Ureter (tissue), 1 donor: Measurements from ENCODE around the gene PUS10. TPM values are rescaled to one million over a fixed set of nuclear protein-coding genes. Genes with fewer than 3 reads are reported as not detected.

ENCODE experiments used
- DNase-seq: peaks from one replicate; pipeline ENCODE4 v3.0.0-alpha.2; 2020; ENCODE audit warnings: low spot score
- total RNA-seq: library from RNA; stranded (reverse); gene quantifications from one replicate; pipeline ENCODE4 v1.2.4, GENCODE V29; 2023
- donor health status: DM: yes; HTN: yes; CAD: no.

The PUS10 gene
- total RNA-seq, 1 donor from 2014 or later, result 7.5 TPM

- DNase-seq, result no peak
Observed at GRCh38 chr2:60972889-60973656, 45.0 kb downstream of the PUS10 start.

GRCh38 chr2:60966507-60967405 lies 51.3 kb downstream of the PUS10 start:
- no peak for DNase-seq

GRCh38 chr2:60965499-60965785 lies 52.6 kb downstream of the PUS10 start:
- no peak for DNase-seq

- DNase-seq, result no peak
Observed at GRCh38 chr2:60964651-60965498, 53.2 kb downstream of the PUS10 start.

GRCh38 chr2:60963190-60963589 lies 54.9 kb downstream of the PUS10 start:
- DNase-seq, result no peak

GRCh38 chr2:60962528-60962927 lies 55.5 kb downstream of the PUS10 start:
- no peak for DNase-seq

- no peak for DNase-seq
Observed at GRCh38 chr2:60961457-60961856, 56.6 kb downstream of the PUS10 start.

GRCh38 chr2:60960706-60961105 lies 57.3 kb downstream of the PUS10 start:
- DNase-seq, result no peak

- no peak for DNase-seq
Observed at GRCh38 chr2:60959501-60959900, 58.6 kb downstream of the PUS10 start.

- DNase-seq, result no peak
Observed at GRCh38 chr2:60958800-60959199, 59.3 kb downstream of the PUS10 start.

GRCh38 chr2:60958361-60958760 lies 59.7 kb downstream of the PUS10 start:
- DNase-seq, result no peak

GRCh38 chr2:60957643-60958042 lies 60.4 kb downstream of the PUS10 start:
- DNase-seq, result peak; percentile 65

- no peak for DNase-seq
Observed at GRCh38 chr2:60957224-60957623, 60.8 kb downstream of the PUS10 start.

GRCh38 chr2:60954139-60954538 lies 63.9 kb downstream of the PUS10 start:
- DNase-seq, result no peak

- DNase-seq, result no peak
Observed at GRCh38 chr2:60948926-60949579, 69.0 kb downstream of the PUS10 start.

GRCh38 chr2:60948161-60948560 lies 69.9 kb downstream of the PUS10 start:
- DNase-seq, result no peak

- no peak for DNase-seq
Observed at GRCh38 chr2:60947056-60947455, 71.0 kb downstream of the PUS10 start.

GRCh38 chr2:60945341-60945740 lies 72.7 kb downstream of the PUS10 start:
- DNase-seq, result no peak

- no peak for DNase-seq
Observed at GRCh38 chr2:60939622-60940021, 78.4 kb downstream of the PUS10 start.

- DNase-seq, result no peak
Observed at GRCh38 chr2:60938301-60938700, 79.8 kb downstream of the PUS10 start.

GRCh38 chr2:60936757-60937156 lies 81.3 kb downstream of the PUS10 start:
- no peak for DNase-seq
